Putamen (tissue), 1 donor: ENCODE data around the gene SPATC1L.
"Not testable (repeated sequence)": the region's sequence is repeated elsewhere in the genome, so short reads cannot be mapped to it uniquely, and the experiment has no call there.

Experiments
- DNase-seq: peaks from one replicate; pipeline ENCODE4 v3.0.0-alpha.2; 2016; ENCODE audit warnings: low spot score

SPATC1L gene

DNA sequence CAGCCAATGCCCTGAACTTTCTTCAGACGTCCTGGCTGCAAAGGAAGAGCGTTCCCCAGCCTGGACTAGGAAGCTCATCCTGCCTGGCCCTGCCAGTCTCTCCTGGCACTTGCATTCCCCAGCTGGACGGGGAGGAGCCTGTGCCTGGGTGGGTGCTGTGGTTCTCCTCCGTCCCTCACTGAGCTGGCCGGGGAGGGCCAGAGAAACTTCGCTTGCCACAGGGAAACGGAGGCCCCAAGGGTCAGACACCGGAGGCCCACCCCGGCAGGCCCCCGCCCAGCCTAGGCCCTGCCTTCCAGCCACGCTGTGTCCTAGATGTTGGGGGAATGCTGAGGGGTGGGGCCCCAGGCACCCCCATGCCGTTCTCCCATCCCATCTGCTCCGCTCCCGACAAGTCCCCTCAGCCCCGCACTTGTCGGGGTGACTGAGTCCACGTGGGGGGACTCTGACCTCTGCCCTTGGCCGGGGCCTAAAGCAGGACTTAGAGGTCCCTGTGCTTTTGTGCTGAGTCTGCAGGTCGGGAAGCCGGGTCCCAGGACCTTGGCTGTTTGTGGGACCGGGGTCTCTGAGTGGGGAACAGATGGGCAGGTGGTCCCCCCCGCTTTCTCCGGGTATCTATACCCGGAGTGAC, 33.7 kb downstream of the SPATC1L start:
- DNase-seq, result no peak

DNA sequence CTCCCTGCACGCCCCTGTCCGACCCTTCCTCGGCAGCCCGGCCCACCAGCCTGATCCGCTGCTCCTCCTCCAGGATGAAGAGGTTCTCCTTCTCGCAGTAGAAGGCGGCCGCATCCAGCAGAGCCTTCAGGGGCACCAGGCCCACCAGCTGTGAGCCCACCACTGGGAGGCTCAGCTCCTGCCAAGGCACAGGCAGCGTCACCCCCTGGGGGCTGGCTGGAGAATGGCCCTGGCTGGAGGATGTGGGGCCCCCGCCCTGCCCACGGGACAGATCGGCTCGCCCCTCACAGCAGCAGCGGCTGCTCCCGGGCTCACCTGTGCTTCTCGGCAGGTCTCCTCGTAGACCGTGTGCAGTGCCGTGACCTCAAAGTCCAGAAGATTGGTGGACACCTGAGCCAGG, 34.2 kb downstream of the SPATC1L start:
- no peak for DNase-seq

DNA sequence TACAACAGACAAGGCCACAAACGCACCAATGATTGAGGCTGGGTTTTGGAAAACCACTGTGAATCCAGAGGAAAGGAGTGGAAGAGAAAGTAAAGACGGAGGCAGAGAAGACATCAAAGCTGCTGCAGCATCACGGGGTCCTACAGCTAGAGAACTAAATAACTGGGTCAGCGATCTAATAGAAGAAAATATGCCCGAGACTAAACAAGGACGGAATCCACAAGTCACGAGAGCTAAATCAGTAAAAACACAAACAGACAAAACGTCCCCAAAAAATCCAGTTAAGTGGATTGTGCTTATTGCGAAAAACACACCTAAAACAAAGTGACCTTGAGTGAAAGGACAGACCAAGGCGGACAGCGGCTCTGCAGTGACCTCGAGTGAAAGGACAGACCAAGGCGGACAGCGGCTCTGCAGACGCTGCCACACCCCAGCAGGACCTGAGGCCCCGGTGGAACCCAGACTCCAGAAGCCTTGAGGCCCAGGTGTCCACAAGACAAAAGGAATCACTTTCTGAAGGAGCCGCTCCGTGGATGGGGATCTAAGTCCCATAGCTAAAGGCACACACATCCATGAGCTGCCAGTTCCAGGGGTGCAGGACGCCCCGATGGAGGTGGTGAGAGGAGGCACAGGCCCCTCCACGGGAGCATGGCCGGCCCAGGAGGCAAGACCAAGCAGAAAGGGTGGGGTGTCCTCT, 34.9 kb downstream of the SPATC1L start:
- DNase-seq, result no peak

DNA sequence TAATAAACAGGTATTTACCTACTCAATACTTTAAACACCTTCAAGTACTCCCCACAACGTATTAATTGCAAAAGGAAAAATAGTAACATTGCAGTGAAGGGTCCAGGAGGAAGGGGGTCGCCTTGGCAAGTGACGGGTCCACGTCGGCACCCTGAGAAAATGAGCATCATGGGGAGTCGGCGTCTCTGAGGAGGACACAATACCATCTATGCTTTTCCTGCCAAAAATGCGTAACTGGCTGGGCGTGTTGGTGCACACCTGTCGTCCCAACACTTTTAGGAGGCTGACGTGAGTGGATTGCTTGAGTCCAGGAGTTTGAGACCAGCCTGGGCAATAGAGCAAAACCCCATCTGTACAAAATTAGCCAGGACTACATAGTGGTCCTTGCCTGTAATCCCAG, 36.2 kb downstream of the SPATC1L start:
- DNase-seq, result no peak

DNA sequence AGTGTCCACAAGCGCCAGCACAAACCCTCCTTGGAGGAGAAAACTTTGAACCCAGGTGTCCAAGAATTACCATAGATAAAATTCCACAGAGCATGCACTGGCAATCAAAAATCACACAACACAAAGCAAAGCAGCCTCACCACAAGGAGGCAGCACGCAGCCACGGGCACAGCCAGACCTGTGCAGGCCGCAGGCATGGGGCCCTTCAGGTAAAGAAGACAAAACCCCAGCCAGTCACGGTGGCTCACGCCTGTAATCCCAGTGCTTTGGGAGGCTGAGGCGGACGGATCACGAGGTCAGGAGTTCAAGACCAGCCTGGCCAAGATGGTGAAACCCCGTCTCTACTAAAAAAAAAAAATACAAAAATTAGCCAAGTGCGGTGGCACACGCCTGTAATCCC, 36.8 kb downstream of the SPATC1L start:
- DNase-seq, result not testable (repeated sequence)

DNA sequence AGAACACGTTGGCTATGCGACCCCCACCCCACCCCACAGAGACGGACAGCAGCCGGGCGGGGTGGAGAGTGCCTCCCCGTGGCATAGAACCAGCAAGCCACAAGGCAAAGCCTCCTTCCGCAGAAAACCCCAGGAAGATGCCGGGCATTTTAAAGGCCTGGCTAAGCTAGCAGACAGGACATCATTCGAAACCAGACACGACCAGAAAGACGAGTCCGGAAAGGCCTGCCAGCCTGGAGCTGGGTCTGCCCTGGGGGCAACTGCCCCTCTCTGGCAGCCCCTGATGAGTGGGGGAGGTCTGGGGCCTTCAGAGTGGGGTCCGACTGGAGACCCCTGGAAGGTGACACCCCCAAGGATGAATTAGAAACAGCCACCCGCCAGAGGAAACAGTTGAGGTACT, 37.4 kb downstream of the SPATC1L start:
- DNase-seq, result no peak

DNA sequence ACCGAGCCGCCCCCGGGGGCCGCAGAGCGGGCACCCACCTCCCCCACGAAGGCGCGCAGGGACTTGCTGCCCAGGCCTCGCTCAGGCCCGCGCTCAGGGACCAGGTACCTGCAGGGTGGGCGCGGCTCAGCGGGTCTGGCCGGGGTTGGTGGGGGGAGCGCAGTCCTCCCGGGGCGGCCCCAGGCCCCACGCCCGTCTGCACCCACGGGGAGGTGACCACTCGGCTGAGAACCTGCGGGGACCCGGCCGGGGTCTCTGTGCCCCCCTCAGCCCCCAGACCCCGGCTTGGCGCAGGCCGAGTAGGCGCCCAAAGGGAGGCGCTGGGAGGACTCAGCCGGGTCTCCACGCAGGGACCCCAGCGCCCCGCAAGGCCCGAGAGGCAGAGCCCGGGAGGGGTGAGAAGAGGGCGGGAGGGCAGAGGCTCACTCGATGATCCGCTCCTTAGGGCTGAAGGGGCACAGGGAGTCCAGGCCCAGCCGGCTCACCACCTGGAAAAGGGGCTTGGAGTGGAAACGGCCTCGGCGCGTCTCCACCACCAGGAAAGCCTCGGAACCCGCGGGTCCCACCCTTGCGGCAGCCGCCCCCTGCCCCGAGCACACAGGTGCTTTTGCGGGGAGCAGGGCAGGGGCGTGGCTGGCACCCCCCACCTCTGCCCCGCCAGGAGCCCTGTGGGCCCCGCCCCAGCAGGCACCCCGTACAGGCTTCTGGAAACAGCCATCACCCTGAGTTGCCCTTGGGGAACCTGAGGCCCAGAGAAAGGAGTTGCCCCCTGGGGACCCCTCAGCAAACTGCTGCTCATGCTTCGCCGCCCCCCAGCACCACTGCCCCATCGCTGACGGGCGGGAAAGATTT, 38.2 kb downstream of the SPATC1L start:
- DNase-seq, result no peak

DNA sequence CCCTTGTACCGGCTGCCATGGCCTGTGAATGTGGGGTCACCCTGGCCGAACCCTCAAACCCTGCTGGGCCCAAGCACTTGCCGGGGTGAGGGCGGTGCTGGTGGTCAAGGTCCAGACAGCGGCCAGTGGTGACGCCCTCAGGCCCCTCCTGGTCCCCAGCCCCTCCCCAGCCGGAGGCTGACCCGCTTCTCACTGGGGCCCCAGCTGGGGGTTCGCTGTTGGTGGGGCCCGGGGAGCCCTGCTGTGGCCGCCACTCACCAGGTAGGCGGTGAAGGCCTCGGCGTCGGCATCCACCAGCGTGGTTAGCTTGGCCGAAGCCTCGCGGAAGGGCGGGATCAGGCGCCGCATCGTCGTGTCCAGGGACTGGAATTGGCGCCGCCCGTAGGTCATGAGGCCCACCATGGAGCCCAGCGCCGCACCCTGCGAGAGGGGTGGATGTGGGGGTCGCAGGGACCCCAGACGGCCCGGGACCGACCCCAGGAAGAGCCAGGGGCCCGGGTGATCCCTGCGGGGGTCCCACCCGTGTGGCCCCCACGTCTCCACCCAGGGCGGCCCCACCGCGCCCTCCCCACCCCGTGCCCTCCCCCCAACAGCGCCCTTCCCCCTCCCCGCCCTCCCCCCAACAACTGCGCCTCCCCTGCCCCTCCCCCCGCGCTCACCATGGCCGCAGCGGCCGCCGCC, 39.0 kb downstream of the SPATC1L start:
- no peak for DNase-seq

DNA sequence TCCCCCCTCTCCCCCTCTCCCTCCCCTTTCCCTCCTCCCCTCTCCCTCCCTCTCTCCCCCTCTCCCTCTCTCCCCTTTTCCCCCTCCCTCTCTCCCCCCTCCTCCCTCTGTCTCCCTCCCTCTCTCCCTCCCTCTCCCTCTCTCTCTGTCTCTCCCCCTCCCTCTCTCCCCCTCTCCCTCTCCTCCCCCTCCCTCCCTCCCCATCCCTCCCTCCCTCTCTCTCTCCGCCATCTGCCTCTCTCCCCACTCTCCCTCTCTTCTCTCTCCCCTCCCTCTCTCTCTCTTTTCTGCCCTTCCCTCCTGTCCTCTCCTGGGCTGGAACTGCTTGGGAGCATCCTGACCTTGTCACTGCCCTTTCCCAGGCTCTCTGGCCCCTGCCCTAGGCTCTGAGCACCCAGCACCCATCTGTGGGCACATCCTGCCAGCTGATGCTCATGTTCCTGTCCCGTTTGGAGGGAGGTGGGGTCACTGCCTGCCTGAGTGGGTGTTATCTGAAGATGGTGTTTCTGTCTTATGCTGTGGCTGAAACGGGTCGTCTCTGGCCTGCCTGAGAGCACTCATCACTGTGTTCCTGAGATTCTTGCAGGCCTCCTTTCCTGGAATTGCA, 39.7 kb downstream of the SPATC1L start:
- peak; percentile 36 for DNase-seq

DNA sequence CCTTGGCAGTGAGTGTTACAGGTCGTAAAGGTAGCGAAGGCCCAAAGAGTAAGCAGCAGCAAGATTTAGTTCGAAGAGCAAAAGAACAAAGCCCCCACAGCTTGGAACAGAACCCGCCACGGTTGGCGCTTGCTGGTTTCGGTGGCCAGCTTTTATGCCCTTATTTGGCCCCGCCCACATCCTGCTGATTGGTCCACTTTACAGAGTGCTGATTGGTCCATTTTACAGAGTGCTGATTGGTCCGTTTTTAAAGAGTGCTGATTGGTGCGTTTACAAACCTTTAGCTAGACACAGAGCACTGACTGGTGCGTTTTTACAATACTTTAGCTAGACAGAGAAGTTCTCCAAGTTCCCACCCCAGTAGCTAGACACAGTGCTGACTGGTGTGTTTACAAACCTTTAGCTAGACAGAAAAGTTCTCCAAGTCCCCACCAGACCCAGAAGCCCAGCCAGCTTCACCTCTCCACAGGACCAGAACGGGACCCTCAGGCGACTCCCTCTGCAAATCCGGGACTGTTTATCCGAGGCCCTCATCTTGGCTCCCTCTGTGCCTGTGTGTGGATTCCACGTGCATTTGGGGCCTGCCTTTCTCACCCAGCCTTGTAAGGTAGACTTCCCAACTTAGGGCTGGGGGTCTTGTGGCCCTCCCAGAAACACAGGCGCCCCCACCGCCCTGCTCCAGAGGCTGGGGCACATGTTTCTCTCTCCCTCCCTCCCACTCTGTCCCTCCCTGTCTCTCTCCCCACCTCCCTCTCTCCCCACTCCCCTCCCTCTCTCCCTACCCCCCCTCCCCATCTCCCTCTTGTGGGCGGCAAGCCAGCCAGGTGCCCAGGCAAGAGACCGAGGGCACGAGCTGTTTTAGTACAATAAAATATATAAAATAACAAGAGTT, 41.4 kb downstream of the SPATC1L start:
- DNase-seq, result no peak

DNA sequence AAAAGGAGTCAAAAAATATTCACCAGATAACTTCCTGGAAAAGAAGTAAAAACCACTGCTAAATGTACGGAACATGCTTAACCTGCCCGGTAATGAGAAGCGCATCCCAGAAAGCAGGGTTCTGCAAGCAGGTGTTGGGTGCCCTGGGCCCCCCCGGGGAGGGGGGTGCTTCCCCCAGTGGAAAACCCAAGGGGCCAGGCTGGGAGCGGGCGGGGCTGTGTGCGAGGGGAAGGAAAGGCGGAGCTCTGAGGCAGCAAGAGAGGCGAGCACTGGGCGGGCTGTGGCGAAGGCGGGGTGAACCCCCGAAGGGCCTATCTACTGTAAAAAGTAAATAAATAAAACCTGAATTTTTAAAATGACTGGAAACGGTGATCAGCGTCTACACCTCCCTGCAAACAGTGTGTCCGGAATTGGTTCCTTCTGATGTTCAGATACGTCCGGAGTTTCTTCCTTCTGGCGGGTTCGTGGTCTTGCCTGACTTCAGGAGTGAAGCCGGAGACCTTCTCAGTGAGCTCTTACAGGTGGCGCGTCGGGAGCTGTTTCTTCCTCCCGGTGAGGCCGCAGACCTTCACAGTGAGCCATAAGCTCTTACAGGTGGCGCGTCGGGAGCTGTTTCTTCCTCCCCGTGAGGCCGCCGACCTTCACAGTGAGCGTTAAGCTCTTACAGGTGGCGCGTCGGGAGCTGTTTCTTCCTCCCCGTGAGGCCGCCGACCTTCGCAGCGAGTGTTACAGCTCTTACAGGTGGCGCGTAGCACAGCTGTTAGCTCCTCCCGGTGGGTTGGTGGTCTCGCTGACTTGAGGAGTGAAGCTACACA, 42.3 kb downstream of the SPATC1L start:
- DNase-seq, result no peak

DNA sequence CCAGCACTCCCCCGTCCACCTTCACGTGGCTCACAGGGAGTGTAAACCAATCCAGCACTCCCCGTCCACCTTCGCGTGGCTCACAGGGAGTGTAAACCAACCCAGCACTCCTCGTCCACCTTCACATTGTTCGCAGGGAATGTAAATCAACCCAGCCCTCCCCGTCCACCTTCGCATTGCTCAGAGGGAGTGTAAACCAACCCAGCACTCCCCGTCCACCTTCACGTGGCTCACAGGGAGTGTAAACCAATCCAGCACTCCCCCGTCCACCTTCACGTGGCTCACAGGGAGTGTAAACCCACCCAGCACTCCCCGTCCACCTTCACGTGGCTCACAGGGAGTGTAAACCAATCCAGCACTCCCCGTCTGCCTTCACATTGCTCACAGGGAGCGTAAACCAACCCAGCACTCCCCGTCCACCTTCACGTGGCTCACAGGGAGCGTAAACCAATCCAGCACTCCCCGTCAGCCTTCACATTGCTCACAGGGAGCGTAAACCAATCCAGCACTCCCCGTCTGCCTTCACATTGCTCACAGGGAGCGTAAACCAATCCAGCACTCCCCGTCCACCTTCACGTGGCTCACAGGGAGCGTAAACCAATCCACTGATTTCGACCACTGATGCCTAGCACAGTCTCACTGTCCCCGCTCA, 43.8 kb downstream of the SPATC1L start:
- not testable (repeated sequence) for DNase-seq

DNA sequence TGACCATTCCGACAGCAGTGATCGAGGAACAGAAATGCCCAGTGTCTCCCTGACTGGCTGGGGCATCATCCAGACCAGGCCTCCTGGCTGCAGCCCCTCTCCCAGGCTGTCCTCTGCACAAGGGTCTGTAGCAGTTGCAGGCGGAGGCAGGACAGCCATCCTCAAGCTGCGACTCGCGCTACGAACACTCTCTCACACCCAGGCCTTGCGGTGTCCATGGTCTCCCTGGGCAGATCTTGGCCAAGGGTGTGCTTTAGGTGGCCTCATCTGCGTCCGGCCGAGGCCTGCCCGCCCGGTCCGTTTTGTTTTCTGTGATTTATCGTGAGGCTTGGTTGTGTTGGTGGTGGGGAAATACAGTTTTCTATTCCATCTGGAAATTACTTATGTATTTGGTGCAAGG, 44.6 kb downstream of the SPATC1L start:
- no peak for DNase-seq

DNA sequence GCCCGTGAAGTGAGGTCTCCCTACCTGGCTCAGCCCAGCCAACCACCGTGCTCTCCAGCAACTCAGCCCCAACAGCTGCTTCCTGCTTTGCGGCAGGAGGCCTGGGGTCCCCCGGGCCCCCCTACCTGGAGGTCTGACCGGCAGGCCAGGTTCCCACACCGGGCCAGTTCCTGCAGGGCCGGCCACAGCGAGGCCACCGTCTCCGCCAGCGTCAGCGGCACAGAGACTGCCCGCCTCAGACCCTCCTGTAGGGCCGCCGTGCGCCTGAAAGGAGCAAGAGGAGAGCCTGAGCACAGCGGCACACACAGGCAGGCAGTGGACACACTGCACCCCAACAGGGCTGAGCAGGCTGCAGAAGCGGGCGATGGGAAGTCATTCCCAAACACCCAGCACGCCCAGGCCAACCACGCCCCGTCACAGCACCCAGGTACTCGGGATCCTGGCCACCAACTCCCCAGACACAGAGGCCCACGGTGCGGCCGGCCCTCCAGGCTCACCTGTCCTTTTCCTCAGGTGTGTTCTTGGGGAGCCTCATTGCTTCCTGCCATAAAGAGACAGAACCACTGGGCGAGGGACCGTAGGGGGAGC, 45.8 kb downstream of the SPATC1L start:
- DNase-seq, result no peak

DNA sequence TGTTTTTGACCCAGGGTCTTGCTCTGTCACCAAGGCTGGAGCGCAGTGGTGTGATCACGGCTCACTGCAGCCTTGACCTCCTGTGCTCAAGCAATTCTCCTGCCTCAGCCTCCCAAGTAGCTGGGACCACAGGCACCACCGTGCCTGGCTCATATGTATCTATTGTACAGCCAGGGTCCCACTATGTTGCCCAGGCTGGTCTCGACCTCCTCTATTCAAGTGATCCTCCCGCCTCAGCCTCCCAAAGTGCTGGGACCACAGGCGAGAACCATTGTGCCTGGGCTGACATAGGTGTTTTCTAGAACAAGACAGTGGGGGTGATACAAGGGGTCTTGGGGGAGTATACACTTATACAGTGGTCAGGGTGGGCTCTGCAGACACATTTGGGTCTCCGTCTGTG, 46.4 kb downstream of the SPATC1L start:
- DNase-seq, result no peak

DNA sequence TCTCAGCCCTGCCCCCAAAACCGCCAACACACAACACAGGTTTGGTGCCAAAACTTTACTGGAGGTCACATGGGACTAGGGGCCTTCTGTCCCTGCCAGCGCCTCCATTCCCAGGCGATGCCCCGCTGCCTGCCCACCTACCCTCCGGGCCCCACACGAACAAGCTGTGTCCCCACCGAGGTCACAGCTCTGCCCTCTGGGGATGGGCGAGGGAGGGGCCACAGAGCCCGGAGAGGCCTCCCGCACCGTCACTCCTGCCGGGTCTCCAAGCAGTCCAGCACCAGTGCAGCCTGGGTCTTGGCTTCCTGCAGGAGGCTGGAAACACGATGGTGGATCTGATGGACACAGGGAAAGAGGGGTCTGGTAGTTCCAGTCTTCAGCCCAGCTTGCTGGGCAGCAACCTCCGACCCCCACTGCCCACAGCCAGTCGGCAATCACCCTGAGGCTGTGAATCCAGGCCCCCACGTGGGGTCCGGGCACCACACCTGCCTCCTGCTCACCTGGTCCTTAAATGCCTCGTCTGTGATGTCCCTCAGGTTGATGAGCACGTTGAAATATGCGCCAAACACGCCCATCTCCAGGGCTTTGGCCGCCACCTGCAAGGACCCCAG, 47.4 kb downstream of the SPATC1L start:
- no peak for DNase-seq

DNA sequence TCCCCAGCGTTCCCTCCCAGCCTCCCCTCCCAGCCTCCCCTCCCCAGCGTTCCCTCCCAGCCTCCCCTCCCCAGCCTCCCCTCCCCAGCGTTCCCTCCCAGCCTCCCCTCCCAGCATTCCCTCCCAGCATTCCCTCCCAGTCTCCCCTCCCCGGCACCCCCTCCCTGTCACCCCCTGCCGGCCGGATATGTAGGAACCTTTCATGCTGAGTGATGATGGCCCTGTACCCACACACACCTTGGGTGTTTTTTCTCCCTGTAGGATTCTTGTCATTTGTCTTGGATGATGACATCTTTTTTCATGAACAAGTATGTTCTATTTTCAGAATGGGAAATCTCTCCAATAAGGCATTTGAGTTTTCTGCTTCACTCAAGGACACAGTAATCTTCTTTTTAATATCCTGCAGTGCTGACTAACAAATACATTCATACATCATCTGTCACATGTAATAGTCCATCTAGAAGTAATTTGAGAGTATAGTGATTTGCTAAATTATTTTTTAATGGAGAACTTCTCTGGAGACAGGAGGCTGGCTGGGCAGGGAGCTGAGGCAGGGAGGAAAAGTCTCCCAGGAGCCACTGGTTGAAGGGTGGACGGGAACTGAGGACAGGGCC, 48.4 kb downstream of the SPATC1L start:
- no peak for DNase-seq
